AG04449 (cell line): ENCODE measurements around the gene RAPGEFL1.
"Not testable (repeated sequence)": the region's sequence is repeated elsewhere in the genome, so short reads cannot be mapped to it uniquely, and the experiment has no call there.

Source experiments
- CTCF ChIA-PET: fragments of 350-600 bp; formaldehyde crosslinking; extraction: SDS; loops from one replicate; lab custom pipeline; 2021; ENCODE audit warnings: antibody characterized with exemption; lab: Yijun Ruan, JAX
- POLR2A ChIA-PET: fragments of 400-600, 350-600 bp; formaldehyde crosslinking; extraction: SDS; loops from one replicate; lab custom pipeline; 2020; ENCODE audit warnings: antibody characterized with exemption, inconsistent platforms; lab: Yijun Ruan, JAX
- DNase-seq: peaks from one replicate; pipeline ENCODE4 v3.0.0-alpha.2; 2010; ENCODE audit warnings: low read depth, low spot score
- H3K4me3 ChIP-seq: 2 replicates; pipeline ENCODE4 v1.5.1; 2011; ENCODE audit warnings: low read depth, mild to moderate bottlenecking, control low read depth, low read length
- CTCF ChIP-seq: IDR thresholded peaks from one replicate; pipeline ENCODE4 v1.5.1; 2011; ENCODE audit warnings: mild to moderate bottlenecking, moderate library complexity, low read length, control low read depth, inconsistent platforms; ENCODE audit not compliant: insufficient read depth; ENCODE audit errors: missing control alignments

RAPGEFL1 gene

DNA sequence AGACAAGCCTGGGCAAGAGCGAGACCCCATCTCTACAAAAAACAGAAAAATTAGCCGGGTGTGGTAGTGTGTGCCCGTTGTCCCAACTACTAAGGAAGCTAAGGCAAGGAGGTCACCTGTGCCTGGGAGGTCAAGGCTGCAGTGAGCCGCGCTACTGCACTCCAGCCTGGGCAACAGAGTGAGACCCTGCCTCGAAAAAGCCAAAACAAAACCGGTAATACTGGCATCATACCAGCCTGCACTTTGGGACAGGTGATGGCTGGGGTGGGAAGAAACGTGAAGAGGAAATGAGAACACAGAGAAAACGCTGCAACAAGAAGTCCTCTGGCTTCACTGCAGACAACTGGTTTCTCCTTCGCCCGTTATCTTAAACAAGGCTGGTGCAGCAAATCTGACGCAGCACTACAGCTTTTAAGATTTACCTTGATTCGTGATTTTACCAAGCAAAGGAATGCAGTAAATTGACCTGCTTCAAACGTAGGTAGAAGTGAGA is 37.7 kb upstream of the RAPGEFL1 start:
- no peak for DNase-seq
- peak overlapping the region; percentile 57 for H3K4me3 ChIP-seq
- TF ChIP-seq CTCF = no peak
- ChIA-PET CTCF (interaction anchor here (1.0 to 4.4 kb wide), 9 partner anchors 9 to 155 kb away, joined by 3 to 26 read pairs (median 6); partner anchors contain the start of gene WIPF2), POLR2A (interaction anchor here (0.8 to 2.9 kb wide), 11 partner anchors 11 to 182 kb away, joined by 3 to 18 read pairs (median 7); partner anchors contain the start of gene NR1D1)

DNA sequence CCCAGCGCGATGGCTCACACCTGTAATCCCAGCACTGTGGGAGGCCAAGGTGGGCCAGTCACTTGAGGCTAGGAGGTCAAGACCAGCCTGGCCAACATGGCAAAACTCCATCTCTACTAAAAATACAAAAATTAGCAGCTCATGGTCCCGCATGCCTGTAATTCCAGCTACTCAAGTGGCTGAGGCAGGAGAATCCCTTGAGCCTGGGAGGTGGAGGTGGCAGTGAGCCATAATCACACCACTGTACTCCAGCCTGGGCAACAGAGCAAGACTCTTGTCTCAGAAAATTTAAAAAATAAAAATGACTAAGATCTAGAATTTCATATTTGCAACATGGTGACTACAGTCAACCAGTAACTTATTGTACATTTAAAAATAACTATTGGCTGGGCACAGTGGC is 34.1 kb upstream of the RAPGEFL1 start:
- not testable (repeated sequence) for DNase-seq, H3K4me3 ChIP-seq
- ChIA-PET POLR2A (interaction anchor here (0.7 kb wide), 1 partner anchor 29 kb away, joined by 3 read pairs; no protein-coding TSS in a partner anchor), CTCF (interaction anchor here (0.9 to 1.5 kb wide), 3 partner anchors 10 to 32 kb away, joined by 3 to 9 read pairs (median 3); no protein-coding TSS in a partner anchor)

DNA sequence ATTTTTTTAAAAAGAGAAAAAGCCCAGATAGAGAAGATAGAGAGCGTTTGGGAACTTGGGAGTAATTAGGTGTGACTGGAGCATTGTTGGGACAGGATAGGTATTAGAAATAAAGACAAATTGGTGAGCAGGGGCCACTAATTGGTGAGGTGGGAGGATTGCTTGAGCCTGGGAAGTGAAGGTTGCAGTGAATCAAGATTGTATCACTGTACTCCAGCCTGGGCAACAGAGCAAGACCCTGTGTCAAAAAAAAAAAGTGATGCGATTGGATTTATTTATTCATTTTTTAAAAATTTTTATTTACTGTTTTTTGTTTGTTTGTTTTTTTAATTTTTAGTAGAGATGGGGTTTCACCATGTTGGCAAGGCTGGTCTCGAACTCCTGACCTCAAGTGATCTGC is 31.8 kb upstream of the RAPGEFL1 start:
- CTCF ChIA-PET = interaction anchor here (1.8 kb wide), 1 partner anchor 33 kb away, joined by 7 read pairs; no protein-coding TSS in a partner anchor
- no peak for DNase-seq
- POLR2A ChIA-PET = no interaction called here
- no peak overlapping the region for H3K4me3 ChIP-seq
- TF ChIP-seq CTCF = no peak

- ChIA-PET CTCF (interaction anchor here (0.7 to 2.0 kb wide), 6 partner anchors 15 to 135 kb away, joined by 3 to 8 read pairs (median 3); no protein-coding TSS in a partner anchor), POLR2A (interaction anchor here (0.7 kb wide), 1 partner anchor 8 kb away, joined by 4 read pairs; the partner anchor contains the start of gene CASC3)
- no peak for TF ChIP-seq CTCF
- DNase-seq = no peak
- H3K4me3 ChIP-seq = no peak overlapping the region
Observed at GRCh38 chr17:40148527-40148926, 28.7 kb upstream of the RAPGEFL1 start.

DNA sequence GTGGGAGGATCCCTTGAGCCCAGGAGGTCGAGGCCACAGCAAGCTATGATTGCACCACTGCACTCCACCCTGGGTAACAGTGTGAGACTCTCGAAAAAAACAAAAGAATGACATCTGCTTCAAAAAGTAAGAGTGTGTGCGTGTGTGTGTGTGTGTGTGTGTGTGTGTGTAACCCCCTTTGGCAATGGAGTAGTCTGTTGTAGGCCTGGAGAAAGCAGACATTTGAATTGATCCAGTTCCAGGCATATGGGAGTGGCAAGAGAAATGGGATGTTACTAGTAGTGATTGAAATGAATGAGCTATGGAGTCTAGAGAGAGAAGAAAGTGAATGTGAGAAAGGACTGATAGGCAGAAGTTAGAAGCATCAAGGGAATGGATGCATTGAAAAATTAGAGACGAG is 27.0 kb upstream of the RAPGEFL1 start:
- ChIA-PET CTCF (interaction anchor here (1.4 to 1.9 kb wide), 2 partner anchors 18 to 122 kb away, joined by 5 read pairs; no protein-coding TSS in a partner anchor), POLR2A (interaction anchor here (0.7 kb wide), 1 partner anchor 154 kb away, joined by 3 read pairs; no protein-coding TSS in a partner anchor)
- no peak overlapping the region for H3K4me3 ChIP-seq
- DNase-seq = no peak
- no peak for TF ChIP-seq CTCF

DNA sequence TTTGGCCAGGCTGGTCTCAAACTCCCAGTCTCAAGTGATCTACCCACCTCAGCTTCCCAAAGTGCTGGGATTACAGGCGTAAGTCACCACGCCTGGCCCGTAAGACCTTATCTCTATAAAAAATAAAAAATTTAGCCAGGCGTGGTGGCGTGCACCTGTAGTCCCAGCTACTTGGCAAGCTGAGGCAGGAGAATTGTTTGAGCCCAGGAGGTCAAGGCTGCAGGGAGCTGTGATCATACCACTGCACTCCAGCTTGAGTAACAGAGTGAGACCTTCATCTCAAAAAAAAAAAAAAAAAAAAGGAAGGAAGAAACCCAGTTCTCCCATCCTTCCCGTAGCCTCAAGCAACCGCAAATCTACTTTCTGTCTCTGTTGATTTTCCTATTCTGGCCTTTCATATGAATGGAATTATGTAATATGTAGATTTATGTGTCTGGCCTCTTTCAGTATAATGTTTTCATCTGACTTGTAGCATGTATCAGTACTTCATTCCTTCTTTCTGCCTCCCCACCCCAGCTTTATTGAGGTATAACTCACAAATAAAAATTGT is 25.8 kb upstream of the RAPGEFL1 start:
- ChIA-PET CTCF (interaction anchor here (1.3 to 3.3 kb wide), 4 partner anchors 17 to 124 kb away, joined by 4 to 15 read pairs (median 4); no protein-coding TSS in a partner anchor), POLR2A (interaction anchor here (0.7 to 1.2 kb wide), 2 partner anchors 27 to 246 kb away, joined by 3 read pairs; no protein-coding TSS in a partner anchor)
- TF ChIP-seq CTCF = no peak
- H3K4me3 ChIP-seq = no peak overlapping the region
- DNase-seq = no peak
